Peyer's patch (tissue), 4 donors: ENCODE measurements around the gene ALKBH3. TPM values are rescaled to one million over a fixed set of nuclear protein-coding genes. Genes with fewer than 3 reads are reported as not detected.

Experiments
- DNase-seq, 3 donors: peaks; one replicate each; pipeline ENCODE4 v3.0.0-alpha.2; 2017 to 2019
- H3K27ac ChIP-seq, 4 donors: fragments of 200-600 bp; sonication (generic); one replicate each; pipeline ENCODE4 v1.5.1; 2016 to 2019
- H3K27me3 ChIP-seq, 2 donors: fragments of 200-600 bp; sonication (generic); one replicate each; pipeline ENCODE4 v1.5.1; 2019
- H3K36me3 ChIP-seq, 3 donors: fragments of 200-600 bp; sonication (generic); one replicate each; pipeline ENCODE4 v1.5.1; 2016 to 2019
- H3K4me1 ChIP-seq, 4 donors: fragments of 200-600 bp; sonication (generic); one replicate each; pipeline ENCODE4 v1.5.1; 2016 to 2019
- H3K4me3 ChIP-seq, 4 donors: fragments of 200-600 bp; sonication (generic); 1 replicate in 3 of 4; 2 replicates in 1 of 4; pipeline ENCODE4 v1.5.1; 2016 to 2019; ENCODE audit warnings: mild to moderate bottlenecking in 1 of 4
- H3K9me3 ChIP-seq, 4 donors: fragments of 200-600 bp; sonication (generic); one replicate each; pipeline ENCODE4 v1.5.1; 2016 to 2019; ENCODE audit warnings: mild to moderate bottlenecking in 1 of 4
- CTCF ChIP-seq, 6 experiments: fragments of 450-650 bp in 4 of 6; fragments of 200-600 bp in 2 of 6; sonication (generic) in 1 of 6; IDR thresholded peaks; one replicate each; pipeline ENCODE4 v1.5.1; 2017 to 2019; ENCODE audit warnings: antibody characterized with exemption in 6 of 6, mild to moderate bottlenecking in 3 of 6, moderate library complexity in 1 of 6
- POLR2A ChIP-seq, 2 donors: fragments of 450-650 bp; IDR thresholded peaks; one replicate each; pipeline ENCODE4 v1.5.1; 2017; ENCODE audit warnings: antibody characterized with exemption in 2 of 2, mild to moderate bottlenecking in 2 of 2, moderate library complexity in 2 of 2
- total RNA-seq, 4 donors: library from RNA; depleted of rRNA; stranded (reverse); fragments of >200 nt; gene quantifications; one replicate each; pipeline ENCODE4 v1.1.0, GENCODE V29; 2016

Gene ALKBH3
- total RNA-seq, 4 donors from 2014 or later = 24.4 to 83.3 (median 28.2) TPM

GRCh38 chr11:43931717-43932039 is 51.0 kb downstream of the ALKBH3 start:
- Histone ChIP-seq H3K36me3 (no peaks in the 10 kb centered on the region), H3K27me3 (no peaks in the 10 kb centered on the region), H3K9me3 (no peaks in the 10 kb centered on the region), H3K4me1 (peaks cover 0 to 4% (median 0%) of the 10 kb centered on the region in 4 donors), H3K4me3 (no peak overlapping the region), H3K27ac (no peak overlapping the region)
- TF ChIP-seq CTCF (IDR thresholded peaks at IDR 0.05) (no peak), POLR2A (IDR thresholded peaks at IDR 0.05) (no peak)
- no peak for DNase-seq

DNA sequence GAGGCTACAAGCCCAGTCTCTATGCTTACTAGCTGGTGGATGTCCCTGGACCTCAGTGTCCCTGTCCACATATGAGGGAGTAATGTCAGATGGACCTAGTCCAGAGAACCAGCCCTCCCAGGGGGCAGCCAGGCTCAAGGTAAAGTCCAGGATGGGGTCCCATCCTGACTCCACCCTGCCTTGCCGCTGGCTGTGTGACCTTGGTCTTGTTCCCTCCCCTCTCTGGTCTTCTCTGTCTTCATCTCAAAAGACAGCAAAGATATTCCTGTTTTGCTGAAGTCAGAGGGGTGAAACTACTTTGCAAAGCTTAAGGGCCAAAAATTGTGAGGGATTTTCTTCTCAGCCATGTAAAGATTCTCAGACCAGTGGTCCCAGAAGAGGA is 52.6 kb downstream of the ALKBH3 start:
- no peaks in the 10 kb centered on the region for H3K27me3 ChIP-seq
- no peak for DNase-seq
- TF ChIP-seq POLR2A (IDR thresholded peaks at IDR 0.05) (no peak), CTCF (IDR thresholded peaks at IDR 0.05) (no peak)
- H3K4me3 ChIP-seq = no peak overlapping the region
- H3K4me1 ChIP-seq = peaks cover 0 to 4% (median 0%) of the 10 kb centered on the region in 4 donors
- no peaks in the 10 kb centered on the region for H3K9me3 ChIP-seq
- peak overlapping the region in 1 of 4 donors; percentile 49 for H3K27ac ChIP-seq
- no peaks in the 10 kb centered on the region for H3K36me3 ChIP-seq

GRCh38 chr11:43933608-43934551 is 53.2 kb downstream of the ALKBH3 start:
- H3K27me3 ChIP-seq = no peaks in the 10 kb centered on the region
- H3K4me1 ChIP-seq = peaks cover 0 to 4% (median 0%) of the 10 kb centered on the region in 4 donors
- peak in 1 of 3 donors; percentile 34 for DNase-seq
- H3K27ac ChIP-seq = peak overlapping the region in 1 of 4 donors; percentile 49
- no peaks in the 10 kb centered on the region for H3K9me3 ChIP-seq
- H3K4me3 ChIP-seq = no peak overlapping the region
- no peaks in the 10 kb centered on the region for H3K36me3 ChIP-seq
- no peak for TF ChIP-seq CTCF (IDR thresholded peaks at IDR 0.05)
- no peak for TF ChIP-seq POLR2A (IDR thresholded peaks at IDR 0.05)

DNA sequence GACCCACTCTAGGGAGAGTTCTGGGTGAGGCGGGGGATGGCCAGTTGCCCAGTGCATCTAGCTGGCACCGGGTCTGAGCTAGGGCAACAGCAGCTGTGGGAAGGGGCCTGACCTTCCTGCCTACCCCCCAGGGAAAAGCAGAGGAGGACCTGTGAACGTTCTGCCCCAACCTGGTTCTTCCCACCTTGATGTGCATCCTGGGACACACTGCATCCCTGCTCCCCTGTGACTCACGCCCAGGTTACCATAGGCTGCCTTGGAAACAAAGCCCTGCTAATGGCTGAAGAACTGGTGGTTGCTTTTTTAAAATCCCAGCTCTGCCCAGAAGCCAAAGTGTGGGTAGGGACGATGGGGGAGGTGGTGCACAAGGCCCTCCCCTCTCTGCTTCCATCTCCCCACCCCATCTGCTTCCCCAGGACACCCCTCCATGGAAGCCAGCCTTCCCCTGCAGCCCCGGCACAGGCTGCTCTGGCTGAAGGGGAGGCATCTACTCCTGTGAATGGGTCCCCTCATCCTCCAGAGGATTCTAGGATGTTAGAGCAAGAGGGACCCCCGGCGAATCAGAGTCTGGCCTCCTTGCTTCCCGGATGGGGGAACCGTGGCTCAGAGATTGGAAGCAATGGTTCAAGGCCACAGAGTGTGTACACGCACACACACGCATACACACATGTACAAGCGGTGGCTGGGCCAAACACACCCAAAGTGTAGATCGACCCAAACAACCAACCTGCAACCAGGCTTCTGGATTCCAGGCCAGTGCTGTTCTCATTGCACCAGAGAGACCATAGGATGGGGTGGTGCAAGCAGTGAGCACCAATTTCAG is 54.2 kb downstream of the ALKBH3 start:
- peak overlapping the region in 1 of 4 donors; percentile 49 for H3K27ac ChIP-seq
- peaks cover 0 to 4% (median 0%) of the 10 kb centered on the region in 4 donors for H3K4me1 ChIP-seq
- TF ChIP-seq POLR2A (IDR thresholded peaks at IDR 0.05) (no peak), CTCF (IDR thresholded peaks at IDR 0.05) (no peak)
- DNase-seq = peak in 1 of 3 donors; percentile 36
- no peaks in the 10 kb centered on the region for H3K9me3 ChIP-seq
- H3K36me3 ChIP-seq = no peaks in the 10 kb centered on the region
- no peak overlapping the region for H3K4me3 ChIP-seq
- H3K27me3 ChIP-seq = no peaks in the 10 kb centered on the region

GRCh38 chr11:43935424-43935979 is 54.9 kb downstream of the ALKBH3 start:
- Histone ChIP-seq H3K4me1 (peaks cover 0 to 4% (median 0%) of the 10 kb centered on the region in 4 donors), H3K9me3 (no peaks in the 10 kb centered on the region), H3K27me3 (no peaks in the 10 kb centered on the region), H3K27ac (no peak overlapping the region), H3K36me3 (no peaks in the 10 kb centered on the region), H3K4me3 (no peak overlapping the region)
- DNase-seq = no peak
- TF ChIP-seq POLR2A (IDR thresholded peaks at IDR 0.05) (no peak), CTCF (IDR thresholded peaks at IDR 0.05) (no peak)
